Ascending aorta (tissue), 2 donors: ENCODE data around the gene ZNF629. TPM values are rescaled to one million over a fixed set of nuclear protein-coding genes. Genes with fewer than 3 reads are reported as not detected.
"Not testable (repeated sequence)": the region's sequence is repeated elsewhere in the genome, so short reads cannot be mapped to it uniquely, and the experiment has no call there.

Experiments used
- DNase-seq, 2 donors: peaks; one replicate each; pipeline ENCODE4 v3.0.0-alpha.2; 2019; ENCODE audit warnings: low spot score in 2 of 2
- H3K27ac ChIP-seq, 2 donors: fragments of 200-600 bp; sonication (generic); one replicate each; pipeline ENCODE4 v1.5.1; 2016 to 2017; ENCODE audit warnings: mild to moderate bottlenecking in 1 of 2
- H3K27me3 ChIP-seq: fragments of 200-600 bp; sonication (generic); one replicate; pipeline ENCODE4 v1.5.1; 2017
- H3K36me3 ChIP-seq, 2 donors: fragments of 200-600 bp; sonication (generic); one replicate each; pipeline ENCODE4 v1.5.1; 2016
- H3K4me1 ChIP-seq, 2 donors: fragments of 200-600 bp; sonication (generic); one replicate each; pipeline ENCODE4 v1.5.1; 2016 to 2017; ENCODE audit warnings: mild to moderate bottlenecking in 1 of 2
- H3K4me3 ChIP-seq, 2 donors: fragments of 200-600 bp; sonication (generic); one replicate each; pipeline ENCODE4 v1.5.1; 2016 to 2017; ENCODE audit warnings: mild to moderate bottlenecking in 1 of 2
- H3K9me3 ChIP-seq, 2 donors: fragments of 200-600 bp; sonication (generic); one replicate each; pipeline ENCODE4 v1.5.1; 2016
- intact Hi-C: fragments of 100-400 bp; cut with DNase I; formaldehyde crosslinking; loops from one replicate; pipeline ENCODE4 v1.15.1; 2023
- total RNA-seq: library from RNA; depleted of rRNA; stranded (reverse); fragments of >200 nt; gene quantifications from one replicate; pipeline ENCODE4 v1.1.0, GENCODE V29; 2016
- TF ChIP-seq, protein P1 (sequence below), 3 experiments: fragments of 200-600 bp in 2 of 3; fragments of 450-650 bp in 1 of 3; sonication (generic) in 2 of 3; IDR thresholded peaks; one replicate each; pipeline ENCODE4 v1.5.1; 2016 to 2019; ENCODE audit warnings: antibody characterized with exemption in 3 of 3, mild to moderate bottlenecking in 1 of 3, moderate library complexity in 1 of 3

The ZNF629 gene
- total RNA-seq = 12.3 TPM

GRCh38 chr16:30786936-30787612 is at the start of gene ZNF629:
Gene ZNF629, minus strand, starts transcription at chr16:30787205. Its CDS starts 2,723 bp downstream, at chr16:30784482.
- Histone ChIP-seq H3K9me3 (no peaks in the 10 kb centered on the region), H3K4me3 (peak within 1 kb of the TSS; percentile 86), H3K27ac (peak within 1 kb of the TSS; percentile 87 to 89), H3K27me3 (no peaks in the 10 kb centered on the region), H3K36me3 (peaks cover 22 to 23% of the 10 kb centered on the region in 2 donors), H3K4me1 (peaks cover 4 to 7% of the 10 kb centered on the region in 2 donors)
- DNase-seq = peak in 1 of 2 donors; percentile 85
- intact Hi-C loops = loop anchor here (1.0 kb wide), 2 partner anchors 18 to 88 kb away; no protein-coding TSS in a partner anchor
- TF ChIP-seq, protein P1, sequence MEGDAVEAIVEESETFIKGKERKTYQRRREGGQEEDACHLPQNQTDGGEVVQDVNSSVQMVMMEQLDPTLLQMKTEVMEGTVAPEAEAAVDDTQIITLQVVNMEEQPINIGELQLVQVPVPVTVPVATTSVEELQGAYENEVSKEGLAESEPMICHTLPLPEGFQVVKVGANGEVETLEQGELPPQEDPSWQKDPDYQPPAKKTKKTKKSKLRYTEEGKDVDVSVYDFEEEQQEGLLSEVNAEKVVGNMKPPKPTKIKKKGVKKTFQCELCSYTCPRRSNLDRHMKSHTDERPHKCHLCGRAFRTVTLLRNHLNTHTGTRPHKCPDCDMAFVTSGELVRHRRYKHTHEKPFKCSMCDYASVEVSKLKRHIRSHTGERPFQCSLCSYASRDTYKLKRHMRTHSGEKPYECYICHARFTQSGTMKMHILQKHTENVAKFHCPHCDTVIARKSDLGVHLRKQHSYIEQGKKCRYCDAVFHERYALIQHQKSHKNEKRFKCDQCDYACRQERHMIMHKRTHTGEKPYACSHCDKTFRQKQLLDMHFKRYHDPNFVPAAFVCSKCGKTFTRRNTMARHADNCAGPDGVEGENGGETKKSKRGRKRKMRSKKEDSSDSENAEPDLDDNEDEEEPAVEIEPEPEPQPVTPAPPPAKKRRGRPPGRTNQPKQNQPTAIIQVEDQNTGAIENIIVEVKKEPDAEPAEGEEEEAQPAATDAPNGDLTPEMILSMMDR (IDR thresholded peaks at IDR 0.05) = no peak

DNA sequence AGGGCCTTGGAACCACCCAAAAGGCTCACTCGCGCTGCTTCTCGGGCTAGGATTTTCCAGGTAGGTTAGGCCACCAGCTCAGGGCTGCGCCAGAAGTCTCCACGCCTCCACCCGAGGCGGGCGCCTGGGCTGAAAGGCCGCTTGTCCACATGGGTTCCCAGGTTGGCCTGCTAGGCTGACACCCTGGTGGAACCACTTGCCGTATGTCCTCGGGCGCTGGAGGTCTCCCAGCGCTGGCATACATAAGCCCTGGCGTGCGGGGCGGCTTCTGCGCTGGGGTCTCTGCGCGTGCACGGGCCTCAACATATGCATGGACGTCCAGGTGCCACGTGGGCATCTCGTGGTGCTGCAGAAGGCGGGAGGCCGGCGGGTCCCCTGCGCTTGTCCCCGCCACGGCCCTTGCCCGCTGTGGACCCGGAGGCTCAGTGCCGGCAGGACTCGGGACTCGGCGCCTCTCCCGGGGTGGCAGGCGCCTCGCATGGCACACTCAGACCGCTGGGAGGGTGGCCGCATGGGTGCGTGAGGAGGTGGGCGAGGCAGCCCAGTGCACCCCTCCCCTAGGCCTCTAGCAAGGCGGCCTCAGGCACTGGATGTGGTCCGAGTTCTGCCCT is 47.2 kb upstream of the ZNF629 start:
- H3K4me1 ChIP-seq = no peaks in the 10 kb centered on the region
- H3K27me3 ChIP-seq = no peaks in the 10 kb centered on the region
- TF ChIP-seq, protein P1 (IDR thresholded peaks at IDR 0.05) = no peak
- no peak overlapping the region for H3K4me3 ChIP-seq
- peaks cover 0 to 4% of the 10 kb centered on the region in 2 donors for H3K36me3 ChIP-seq
- H3K9me3 ChIP-seq = no peaks in the 10 kb centered on the region
- DNase-seq = no peak
- H3K27ac ChIP-seq = no peak overlapping the region
- intact Hi-C loops = no loop called here

DNA sequence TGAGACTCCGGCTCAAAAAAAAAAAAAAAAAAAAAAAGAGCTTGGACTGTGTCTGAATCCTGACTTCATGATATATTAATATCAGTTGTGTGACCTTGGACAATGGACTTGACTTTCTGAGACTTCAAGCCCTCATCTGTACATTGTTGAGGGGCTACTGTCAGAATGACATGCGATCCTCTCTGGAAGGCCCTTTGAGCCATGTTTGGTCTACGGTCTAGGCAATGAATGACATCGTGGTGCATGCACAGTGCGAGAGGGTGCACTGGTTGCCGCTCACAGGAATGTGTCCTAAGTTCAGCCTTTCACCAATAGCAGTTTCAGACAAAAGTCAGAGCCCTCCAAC is 43.0 kb upstream of the ZNF629 start:
- Histone ChIP-seq H3K27ac (no peak overlapping the region), H3K27me3 (no peaks in the 10 kb centered on the region), H3K36me3 (peaks cover 0 to 4% of the 10 kb centered on the region in 2 donors), H3K9me3 (no peaks in the 10 kb centered on the region), H3K4me3 (no peak overlapping the region), H3K4me1 (no peaks in the 10 kb centered on the region)
- intact Hi-C loops = no loop called here
- TF ChIP-seq, protein P1 (IDR thresholded peaks at IDR 0.05) = no peak
- no peak for DNase-seq

DNA sequence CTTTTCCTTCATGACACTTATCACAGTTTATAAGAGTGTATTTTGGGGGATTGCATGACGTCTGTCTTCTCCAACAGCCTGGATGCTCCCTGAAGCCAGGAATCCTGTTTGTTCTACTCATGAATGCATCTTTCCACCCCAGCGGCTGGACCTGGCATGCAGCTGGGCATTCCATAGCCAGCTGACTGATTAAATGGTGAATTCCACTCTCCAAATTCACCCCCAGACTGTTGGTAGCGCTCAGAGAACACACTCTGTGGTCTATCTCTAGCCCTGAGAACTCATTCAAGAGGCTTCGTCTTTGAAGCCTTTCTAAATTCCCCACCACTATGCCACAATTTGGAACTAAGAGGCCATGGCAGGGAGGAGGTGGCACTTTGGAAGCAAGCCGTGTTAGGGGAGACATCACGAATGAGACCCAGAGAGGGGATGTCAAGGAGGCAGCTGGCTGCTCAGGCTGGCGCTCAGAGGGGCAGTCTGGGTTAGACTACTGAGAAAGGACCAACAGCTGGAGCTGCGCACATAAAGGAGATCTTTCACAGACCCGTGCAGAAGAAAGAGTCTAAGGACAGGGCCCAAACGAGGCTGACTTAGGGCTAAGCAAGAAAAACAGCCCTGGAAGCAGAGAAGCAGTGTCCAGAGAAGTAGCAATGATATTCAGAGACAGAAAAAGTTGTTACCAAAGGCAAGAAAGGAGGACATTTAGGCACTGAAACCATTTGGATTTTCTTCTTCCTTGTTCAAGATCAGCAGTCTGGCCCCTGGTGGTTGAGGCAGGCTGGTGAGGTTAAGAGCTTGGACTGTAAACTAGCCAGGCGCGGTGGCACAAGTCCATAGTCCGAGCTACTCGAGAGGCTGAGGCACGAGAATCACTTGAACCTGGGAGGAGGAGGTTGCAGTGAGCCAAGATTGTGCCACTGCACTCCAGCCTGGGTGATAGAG is 42.4 kb upstream of the ZNF629 start:
- Histone ChIP-seq H3K4me1 (no peaks in the 10 kb centered on the region), H3K36me3 (peaks cover 0 to 2% of the 10 kb centered on the region in 2 donors), H3K27ac (no peak overlapping the region), H3K27me3 (no peaks in the 10 kb centered on the region), H3K9me3 (no peaks in the 10 kb centered on the region), H3K4me3 (no peak overlapping the region)
- TF ChIP-seq, protein P1 (IDR thresholded peaks at IDR 0.05) = no peak
- intact Hi-C loops = no loop called here
- DNase-seq = no peak

DNA sequence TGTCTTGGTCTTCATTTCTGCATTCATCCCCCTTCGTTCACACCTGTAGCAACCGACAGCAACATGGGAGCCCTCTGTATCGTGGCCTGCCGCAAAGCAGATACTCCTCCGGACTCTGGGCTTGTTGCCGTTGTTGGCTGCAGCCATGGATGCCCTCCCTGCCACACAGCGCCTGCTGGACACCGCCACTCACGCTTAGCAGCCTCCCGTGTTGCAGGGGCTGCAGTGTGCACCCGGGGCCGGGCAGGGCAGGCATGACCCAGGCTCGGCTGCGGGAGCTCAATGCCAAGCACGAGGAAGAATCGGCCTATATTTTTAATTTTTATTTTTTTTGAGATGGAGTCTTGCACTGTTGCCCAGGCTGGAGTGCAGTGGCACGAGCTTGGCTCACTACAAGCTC is 34.9 kb upstream of the ZNF629 start:
- no peaks in the 10 kb centered on the region for H3K36me3 ChIP-seq
- intact Hi-C loops = no loop called here
- H3K27me3 ChIP-seq = no peaks in the 10 kb centered on the region

DNA sequence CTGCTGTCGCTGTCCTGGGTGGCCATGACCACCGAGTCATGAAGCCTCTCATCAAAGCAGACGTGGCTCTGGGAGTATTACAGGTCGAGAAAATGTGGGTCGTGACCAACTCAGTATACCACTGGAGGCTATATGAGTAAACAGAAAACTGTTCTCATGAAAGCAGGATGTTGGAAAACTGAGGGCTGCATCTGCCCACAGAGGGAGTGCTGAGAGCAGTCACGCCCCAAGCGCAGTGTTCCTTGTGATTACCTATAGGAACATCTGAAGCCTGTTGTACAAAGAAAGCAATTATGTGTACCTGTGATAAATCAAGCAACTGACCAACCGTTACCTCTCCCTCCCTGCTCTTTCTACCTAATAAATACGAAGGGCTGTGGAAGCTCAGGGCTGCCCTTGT is 34.4 kb upstream of the ZNF629 start:
- intact Hi-C loops, H3K4me1 ChIP-seq, H3K36me3 ChIP-seq, H3K4me3 ChIP-seq, H3K9me3 ChIP-seq, DNase-seq, H3K27ac ChIP-seq, H3K27me3 ChIP-seq: not testable (repeated sequence)

More for the DNA sequence above, 34.9 kb upstream of the ZNF629 start:
- Histone ChIP-seq H3K27ac (no peak overlapping the region), H3K4me3 (no peak overlapping the region), H3K9me3 (no peaks in the 10 kb centered on the region), H3K4me1 (no peaks in the 10 kb centered on the region)
- TF ChIP-seq, protein P1 (IDR thresholded peaks at IDR 0.05) = no peak
- DNase-seq = no peak
